NT2/D1 (cell line): ENCODE data around the gene LTF.

Experiments used
- SUZ12 ChIP-seq: IDR thresholded peaks from 2 replicates; pipeline ENCODE4 v1.6.1; 2011; ENCODE audit not compliant: insufficient read length, insufficient read depth; ENCODE audit errors: extremely low read depth
- YY1 ChIP-seq: IDR thresholded peaks from 2 replicates; pipeline ENCODE4 v1.6.1; 2011; ENCODE audit not compliant: insufficient read length, insufficient read depth
- ZNF274 ChIP-seq: IDR thresholded peaks from 2 replicates; pipeline ENCODE4 v1.6.1; 2011; ENCODE audit warnings: mild to moderate bottlenecking, low read depth, low read length

DNA sequence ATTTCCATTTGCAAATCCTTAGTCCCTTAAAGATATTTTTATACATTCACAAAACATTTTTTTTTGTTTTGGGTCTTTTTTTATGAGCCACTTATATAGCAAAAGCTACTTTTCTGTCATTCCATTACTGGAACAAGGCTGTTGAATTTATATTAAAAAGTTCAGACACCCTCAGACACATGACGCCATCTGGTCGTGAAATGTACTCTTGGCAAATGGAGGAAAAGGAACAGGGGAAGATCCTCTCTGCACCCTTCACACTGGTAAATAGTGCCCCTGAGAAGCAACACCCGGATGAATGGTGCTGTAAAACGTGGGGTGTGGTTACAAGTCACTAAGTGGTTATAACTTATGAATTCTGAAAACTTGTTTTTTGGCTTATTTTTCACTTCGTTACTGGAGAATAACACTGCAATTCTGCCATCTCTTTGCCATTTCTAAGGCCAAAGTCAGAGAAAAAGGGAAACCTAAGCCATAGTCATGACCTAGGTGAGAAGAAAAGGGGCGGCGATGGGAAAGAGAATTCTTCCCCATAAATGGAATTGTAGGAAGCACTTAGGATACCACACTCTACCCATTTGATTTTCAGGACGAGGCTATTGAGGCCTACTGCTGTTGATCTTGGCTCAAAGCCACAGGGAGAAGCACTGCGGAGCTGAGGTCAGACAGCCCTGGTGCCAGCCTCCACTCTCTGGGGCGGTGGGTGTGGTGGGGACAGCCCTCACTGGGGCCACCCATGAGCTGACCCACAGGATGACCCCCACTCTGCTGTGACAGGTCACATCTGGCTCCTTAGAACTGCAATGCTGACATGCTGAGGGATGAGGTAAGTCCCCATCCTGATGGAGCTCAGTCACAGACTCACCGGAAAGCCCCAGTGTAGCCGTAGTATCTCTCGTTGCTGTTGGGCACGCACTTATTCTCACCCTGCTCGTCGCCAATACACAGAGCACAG, 21.9 kb downstream of the LTF start:
- TF ChIP-seq YY1 (no peak), ZNF274 (no peak), SUZ12 (no peak)
